ENCODE measurements around the gene MRPL21.

Gene MRPL21

DNA sequence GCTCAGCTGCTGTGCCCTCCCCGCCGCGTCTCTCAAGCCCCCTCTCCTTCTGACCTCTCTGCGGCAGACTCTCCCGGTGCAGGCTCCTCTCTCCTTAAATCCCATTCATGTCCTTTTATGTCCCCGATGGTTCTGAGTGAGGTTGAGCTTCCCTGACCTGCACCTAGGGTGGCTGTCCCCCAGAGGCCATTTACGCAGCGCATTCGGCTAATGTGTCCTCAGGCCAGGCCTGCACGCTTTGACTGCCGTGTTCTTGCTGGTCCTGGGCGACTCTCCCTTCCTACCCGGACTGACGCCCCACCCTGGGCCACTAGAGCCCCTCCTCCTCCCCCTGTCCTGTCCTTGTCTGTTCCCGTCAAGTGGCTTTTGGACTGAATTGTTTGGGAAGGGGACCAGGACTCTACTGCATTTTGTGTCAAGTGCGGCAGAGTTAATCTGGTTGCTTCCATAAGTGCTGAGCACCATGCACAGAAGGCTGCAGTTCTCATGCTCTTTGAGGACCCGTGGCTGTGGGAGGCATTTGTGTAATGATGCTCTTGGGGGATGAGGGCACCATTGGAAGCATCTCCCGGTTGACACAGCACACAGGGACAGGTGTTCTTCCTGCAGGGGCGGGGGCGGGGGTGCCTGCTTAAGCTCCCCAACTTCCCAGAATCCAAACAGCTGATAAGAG, 37.2 kb upstream of the MRPL21 start:
- TF ChIP-seq POLR2A (IDR thresholded peaks at IDR 0.05; ENCODE audit: low read depth, low read length): no peak
- TF ChIP-seq TAF1 (IDR thresholded peaks at IDR 0.05; ENCODE audit: borderline replicate concordance, low read depth, low read length): no peak
- no peak for TF ChIP-seq POLR2AphosphoS5 (IDR thresholded peaks at IDR 0.05; ENCODE audit: low read depth, low read length)
- FAIRE-seq (no peak), DNase-seq (ENCODE audit: insufficient read length) (no peak)

DNA sequence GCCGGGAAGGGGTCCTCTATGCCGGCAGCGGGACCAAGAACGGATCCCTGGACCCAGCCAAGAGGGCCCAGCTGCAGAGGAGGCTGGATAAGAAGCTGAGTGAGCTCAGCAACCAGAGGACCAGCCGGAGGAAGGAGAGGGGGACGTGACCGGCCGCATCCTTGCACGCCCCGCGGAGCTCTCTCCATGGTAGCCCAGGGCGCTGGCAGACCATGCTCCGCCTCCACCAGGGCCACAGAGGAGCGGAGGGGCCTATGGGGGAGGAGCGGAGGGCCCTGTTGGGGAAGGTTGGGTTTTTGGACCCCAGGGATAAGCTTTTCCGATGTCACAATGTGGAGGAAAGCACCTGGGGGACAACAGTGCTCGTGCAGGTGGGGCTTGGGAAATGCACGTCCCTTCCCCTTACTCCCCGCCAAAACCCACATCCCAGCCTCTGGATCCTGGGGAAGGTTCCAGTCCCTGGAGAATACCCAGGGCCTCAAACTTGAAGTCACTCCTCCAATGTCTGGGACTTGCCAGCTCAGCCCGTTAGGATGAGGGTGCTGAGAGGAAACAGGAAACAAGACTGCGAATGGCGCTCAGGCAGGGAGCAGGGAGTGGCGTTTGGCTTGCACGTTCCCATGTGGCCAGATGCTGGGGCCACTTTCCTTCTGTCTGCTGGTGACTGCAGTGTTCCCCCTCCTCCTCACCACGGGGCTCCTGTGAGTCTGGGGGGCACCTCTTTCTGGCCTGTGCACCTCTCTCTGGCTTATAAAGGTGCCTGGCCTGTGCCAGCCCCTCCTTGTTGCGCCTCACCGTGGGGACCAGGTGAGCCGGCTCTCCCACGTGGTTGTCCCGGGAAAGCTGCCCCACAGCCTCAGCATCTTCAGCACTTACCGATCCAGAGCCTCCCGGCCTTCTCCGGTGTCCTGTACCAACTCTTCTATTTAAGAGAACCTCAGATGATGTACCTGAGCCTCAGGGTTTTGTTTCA, 36.2 kb upstream of the MRPL21 start:
- no peak for DNase-seq (ENCODE audit: insufficient read length)
- FAIRE-seq: no peak
- no peak for TF ChIP-seq POLR2AphosphoS5 (IDR thresholded peaks at IDR 0.05; ENCODE audit: low read depth, low read length)
- TF ChIP-seq POLR2A (IDR thresholded peaks at IDR 0.05; ENCODE audit: low read depth, low read length): no peak
- TF ChIP-seq TAF1 (IDR thresholded peaks at IDR 0.05; ENCODE audit: borderline replicate concordance, low read depth, low read length): no peak

GRCh38 chr11:68938816-68939582, 35.4 kb upstream of the MRPL21 start:
- FAIRE-seq (no peak), DNase-seq (ENCODE audit: insufficient read length) (no peak)
- no peak for TF ChIP-seq TAF1 (IDR thresholded peaks at IDR 0.05; ENCODE audit: borderline replicate concordance, low read depth, low read length)
- TF ChIP-seq POLR2AphosphoS5 (IDR thresholded peaks at IDR 0.05; ENCODE audit: low read depth, low read length): no peak
- TF ChIP-seq POLR2A (IDR thresholded peaks at IDR 0.05; ENCODE audit: low read depth, low read length): no peak

- no peak for FAIRE-seq
- TF ChIP-seq POLR2AphosphoS5 (IDR thresholded peaks at IDR 0.05; ENCODE audit: low read depth, low read length): no peak
- TF ChIP-seq TAF1 (IDR thresholded peaks at IDR 0.05; ENCODE audit: borderline replicate concordance, low read depth, low read length): no peak
- TF ChIP-seq POLR2A (IDR thresholded peaks at IDR 0.05; ENCODE audit: low read depth, low read length): no peak
- no peak for DNase-seq (ENCODE audit: insufficient read length)
These were observed 34.5 kb upstream of the MRPL21 start for GRCh38 chr11:68938088-68938487.

GRCh38 chr11:68936676-68937620, 33.3 kb upstream of the MRPL21 start:
- TF ChIP-seq POLR2AphosphoS5 (IDR thresholded peaks at IDR 0.05; ENCODE audit: low read depth, low read length) (no peak), TAF1 (IDR thresholded peaks at IDR 0.05; ENCODE audit: borderline replicate concordance, low read depth, low read length) (no peak), POLR2A (IDR thresholded peaks at IDR 0.05; ENCODE audit: low read depth, low read length) (no peak)
- FAIRE-seq (no peak), DNase-seq (ENCODE audit: insufficient read length) (no peak)

DNA sequence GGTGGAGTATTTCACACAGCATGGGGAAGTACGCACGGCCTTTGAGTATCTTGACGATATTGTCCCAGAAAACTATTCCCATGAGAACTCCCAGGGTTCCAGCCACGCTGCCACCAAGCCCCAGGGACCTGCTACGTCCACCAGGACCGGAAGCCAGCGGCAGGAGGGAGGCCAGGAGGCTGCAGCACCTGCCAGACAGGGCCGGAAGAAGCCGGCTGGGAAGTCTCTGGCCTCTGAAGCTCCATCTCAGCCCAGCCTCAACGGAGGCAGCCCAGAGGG, 32.7 kb upstream of the MRPL21 start:
- FAIRE-seq (no peak), DNase-seq (ENCODE audit: insufficient read length) (no peak)
- TF ChIP-seq POLR2AphosphoS5 (IDR thresholded peaks at IDR 0.05; ENCODE audit: low read depth, low read length) (no peak), TAF1 (IDR thresholded peaks at IDR 0.05; ENCODE audit: borderline replicate concordance, low read depth, low read length) (no peak), POLR2A (IDR thresholded peaks at IDR 0.05; ENCODE audit: low read depth, low read length) (no peak)

- FAIRE-seq (no peak), DNase-seq (ENCODE audit: insufficient read length) (no peak)
- TF ChIP-seq TAF1 (IDR thresholded peaks at IDR 0.05; ENCODE audit: borderline replicate concordance, low read depth, low read length) (no peak), POLR2AphosphoS5 (IDR thresholded peaks at IDR 0.05; ENCODE audit: low read depth, low read length) (no peak), POLR2A (IDR thresholded peaks at IDR 0.05; ENCODE audit: low read depth, low read length) (no peak)
These were observed 32.1 kb upstream of the MRPL21 start for GRCh38 chr11:68935516-68936357.

GRCh38 chr11:68935066-68935465, 31.4 kb upstream of the MRPL21 start:
- TF ChIP-seq POLR2AphosphoS5 (IDR thresholded peaks at IDR 0.05; ENCODE audit: low read depth, low read length): no peak
- TF ChIP-seq POLR2A (IDR thresholded peaks at IDR 0.05; ENCODE audit: low read depth, low read length): no peak
- TF ChIP-seq TAF1 (IDR thresholded peaks at IDR 0.05; ENCODE audit: borderline replicate concordance, low read depth, low read length): no peak
- no peak for FAIRE-seq

GRCh38 chr11:68934666-68935065, 31.0 kb upstream of the MRPL21 start:
- FAIRE-seq (no peak), DNase-seq (ENCODE audit: insufficient read length) (no peak)
- TF ChIP-seq TAF1 (IDR thresholded peaks at IDR 0.05; ENCODE audit: borderline replicate concordance, low read depth, low read length) (no peak), POLR2AphosphoS5 (IDR thresholded peaks at IDR 0.05; ENCODE audit: low read depth, low read length) (no peak), POLR2A (IDR thresholded peaks at IDR 0.05; ENCODE audit: low read depth, low read length) (no peak)

More at GRCh38 chr11:68935066-68935465, 31.4 kb upstream of the MRPL21 start:
- no peak for DNase-seq (ENCODE audit: insufficient read length)

DNA sequence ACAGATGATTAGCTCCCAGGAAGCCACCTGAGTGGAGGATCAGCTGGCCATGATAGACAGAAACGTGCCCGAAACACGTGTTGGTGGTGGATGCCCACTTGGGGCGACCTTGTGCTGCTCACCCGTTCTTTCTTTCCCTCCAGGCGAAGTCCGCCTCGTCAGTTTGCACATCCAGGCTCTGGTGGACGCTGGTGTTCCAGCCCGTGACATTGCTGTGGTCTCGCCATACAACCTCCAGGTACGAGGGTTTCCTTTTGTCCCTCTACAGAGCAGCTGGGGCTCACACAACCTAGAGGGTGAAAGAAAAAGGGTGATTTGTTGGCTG, 30.7 kb upstream of the MRPL21 start:
- FAIRE-seq (no peak), DNase-seq (ENCODE audit: insufficient read length) (no peak)
- TF ChIP-seq TAF1 (IDR thresholded peaks at IDR 0.05; ENCODE audit: borderline replicate concordance, low read depth, low read length): no peak

Measured in GM12892 (cell line).